A204.1 (cell line): ENCODE data around the gene USP49.
A peak's percentile ranks its signal among the peaks of the same experiment; 100 is the strongest.
"Not testable (repeated sequence)": the region's sequence is repeated elsewhere in the genome, so short reads cannot be mapped to it uniquely, and the experiment has no call there.

Experiments used
- FAIRE-seq: peaks from 2 replicates; lab custom pipeline; 2012; peaks lifted over from hg19 to GRCh38; lab: Jason Lieb, UNC

Gene USP49

DNA sequence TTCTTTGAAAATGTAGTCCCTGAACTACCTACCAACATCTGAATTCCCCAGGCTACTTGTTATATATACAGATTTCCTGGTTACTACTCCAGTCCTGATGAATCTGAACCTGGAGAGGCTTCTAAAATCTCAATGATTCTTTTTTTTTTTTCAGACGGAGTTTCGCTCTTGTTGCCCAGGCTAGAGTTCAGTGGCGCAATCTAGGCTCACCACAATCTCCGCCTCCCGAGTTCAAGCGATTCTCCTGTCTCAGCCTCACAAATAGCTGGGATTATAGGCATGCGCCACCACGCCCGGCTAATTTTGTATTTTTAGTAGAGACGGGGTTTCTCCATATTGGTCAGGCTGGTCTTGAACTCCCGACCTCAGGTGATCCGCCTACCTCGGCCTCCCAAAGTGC, 83.2 kb downstream of the USP49 start:
- not testable (repeated sequence) for FAIRE-seq

DNA sequence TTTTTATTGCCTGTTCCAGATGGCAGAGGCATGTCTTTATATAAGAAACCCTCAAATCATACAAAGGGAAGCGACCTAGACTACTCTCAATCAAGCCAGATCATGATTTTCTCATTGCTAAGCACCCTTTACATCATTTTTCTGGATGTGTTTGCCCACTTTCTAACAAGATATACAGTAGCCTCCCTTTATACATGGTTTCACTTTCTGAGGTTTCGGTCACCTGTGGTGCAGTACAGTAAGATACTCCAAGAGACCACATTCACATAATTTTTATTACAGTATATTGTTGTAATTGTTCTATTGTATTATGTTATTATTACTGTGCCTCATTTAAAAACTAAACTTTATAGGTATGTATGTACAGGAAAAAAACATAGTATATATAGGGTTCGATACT, 84.1 kb downstream of the USP49 start:
- no peak for FAIRE-seq

DNA sequence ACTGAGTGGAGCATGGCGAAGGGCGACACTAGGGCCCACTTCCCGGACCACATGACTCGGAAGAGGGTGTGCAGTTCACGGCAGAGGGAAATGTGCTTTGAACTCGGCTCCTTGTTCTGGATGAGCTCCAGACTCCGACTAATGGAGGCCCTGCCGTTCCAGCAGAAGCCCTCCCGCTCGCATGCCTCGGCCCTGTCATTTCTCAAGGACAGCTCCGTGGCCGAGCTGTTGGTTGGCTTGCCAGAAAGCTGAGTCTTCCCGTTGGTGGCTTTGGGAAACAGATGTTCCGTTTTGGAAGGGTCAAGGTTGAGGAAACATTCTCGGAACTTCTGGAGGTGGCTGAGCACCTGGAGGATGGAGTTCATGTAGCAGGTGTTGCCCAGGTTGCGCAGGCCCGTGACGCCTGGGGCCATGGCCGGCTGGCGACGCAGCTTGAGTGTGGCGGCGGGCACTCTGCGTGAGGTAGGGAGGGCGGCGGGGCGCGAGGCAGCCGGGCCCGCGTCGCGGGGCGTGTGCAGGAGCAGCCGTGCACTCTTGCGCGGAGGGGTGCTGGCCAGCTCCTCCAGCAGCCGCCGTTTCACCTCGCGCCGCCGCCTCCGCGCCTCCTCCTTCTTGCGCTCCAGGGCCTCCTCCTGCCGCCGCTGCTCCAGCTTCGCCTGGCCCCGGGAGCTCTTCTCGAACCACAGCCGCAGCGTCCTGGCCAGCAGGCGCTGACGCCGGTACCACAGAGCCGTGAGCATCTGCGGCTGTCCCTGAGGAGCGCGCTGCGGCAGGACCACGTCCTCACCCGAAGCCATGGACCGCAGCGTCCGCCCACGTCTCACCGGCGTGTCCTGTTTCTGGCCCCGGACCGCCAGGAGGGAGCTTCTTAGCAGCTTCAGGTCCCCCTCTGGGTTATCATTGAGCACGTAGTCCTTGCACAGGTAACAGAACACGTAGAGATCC, 89.1 kb downstream of the USP49 start:
- FAIRE-seq, result no peak

DNA sequence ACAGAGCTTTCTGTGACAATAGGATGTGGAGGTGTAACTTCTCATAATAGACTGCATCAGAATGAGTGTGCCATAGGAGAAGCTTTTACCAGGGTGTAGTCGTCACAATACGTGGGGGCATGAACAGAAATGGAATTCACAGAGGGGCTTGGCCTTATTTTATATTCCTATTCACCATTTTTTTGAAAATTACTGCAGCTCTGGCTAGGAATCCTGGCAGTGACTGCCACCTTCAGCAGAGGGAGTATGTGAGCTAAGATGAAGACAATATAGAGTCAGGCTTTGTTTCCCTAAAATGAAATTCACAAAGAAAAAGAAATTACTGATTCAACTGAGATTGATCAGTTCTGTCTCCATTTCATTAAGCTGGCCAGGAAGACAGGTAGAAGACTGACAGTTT, 93.8 kb downstream of the USP49 start:
- no peak for FAIRE-seq

DNA sequence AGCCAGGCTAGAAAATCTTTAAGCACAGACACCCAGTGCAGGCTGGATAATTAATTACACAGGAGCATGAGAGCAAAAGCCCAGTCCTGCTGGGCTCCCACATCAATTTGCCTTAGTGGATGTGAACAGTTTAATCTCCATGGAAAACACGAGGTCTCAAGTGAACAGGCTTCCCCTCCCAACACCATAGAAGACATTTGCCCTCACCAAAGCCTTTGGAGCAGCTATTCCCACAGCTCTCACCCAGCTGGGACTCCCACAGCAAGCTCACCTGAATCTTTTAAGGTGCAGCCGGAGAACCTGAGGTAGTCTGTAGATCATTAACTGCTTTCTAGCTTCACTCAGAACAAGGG, 95.6 kb downstream of the USP49 start:
- no peak for FAIRE-seq

DNA sequence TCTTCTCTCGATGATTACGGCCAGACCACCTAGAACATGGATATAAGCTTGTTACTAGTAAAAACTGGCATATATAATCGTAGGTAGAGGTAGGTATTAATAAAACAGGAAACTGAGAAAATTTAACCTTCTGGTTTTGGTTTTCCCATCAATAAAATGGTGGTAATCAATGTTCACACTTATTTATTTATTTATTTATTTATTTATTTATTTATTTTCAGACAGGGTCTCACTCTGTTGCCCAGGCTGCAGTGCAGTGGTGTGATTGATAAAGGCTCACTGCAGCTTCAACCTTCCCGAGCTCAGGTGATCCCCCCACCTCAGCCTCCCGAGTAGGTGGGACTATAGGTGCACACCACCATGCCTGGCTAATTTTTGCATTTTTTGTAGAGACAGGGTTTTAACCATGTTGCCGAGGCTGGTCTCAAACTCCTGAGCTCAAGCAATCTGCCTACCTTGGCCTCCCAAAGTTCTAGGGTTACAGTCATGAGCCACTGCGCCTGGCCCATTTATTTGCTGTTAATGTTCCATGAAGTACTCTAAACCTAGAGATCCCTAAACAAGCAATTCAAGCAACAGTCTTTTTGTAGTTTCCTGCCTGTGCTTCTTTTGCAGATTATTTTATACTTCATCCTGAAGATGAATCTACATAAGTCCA, 96.1 kb downstream of the USP49 start:
- FAIRE-seq, result no peak

DNA sequence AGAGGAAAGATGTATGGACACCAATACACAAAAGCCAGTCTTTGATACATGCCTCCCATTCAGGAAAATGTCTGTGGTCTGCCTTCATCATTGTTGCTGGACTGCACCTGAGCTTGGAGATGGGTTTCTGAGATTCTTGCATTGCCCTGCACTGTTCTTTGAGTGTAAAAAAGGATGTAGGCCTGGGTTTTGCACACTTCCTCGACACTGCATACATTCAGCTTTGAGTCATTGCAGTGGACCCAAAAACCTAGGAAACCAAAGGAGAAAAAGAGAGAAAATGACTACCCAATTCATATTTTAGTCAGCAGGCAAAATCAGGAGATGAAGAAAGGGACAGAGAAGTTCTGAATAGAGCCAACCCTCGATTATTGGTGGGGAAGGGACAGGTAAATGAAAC, 98.7 kb downstream of the USP49 start:
- FAIRE-seq, result no peak

DNA sequence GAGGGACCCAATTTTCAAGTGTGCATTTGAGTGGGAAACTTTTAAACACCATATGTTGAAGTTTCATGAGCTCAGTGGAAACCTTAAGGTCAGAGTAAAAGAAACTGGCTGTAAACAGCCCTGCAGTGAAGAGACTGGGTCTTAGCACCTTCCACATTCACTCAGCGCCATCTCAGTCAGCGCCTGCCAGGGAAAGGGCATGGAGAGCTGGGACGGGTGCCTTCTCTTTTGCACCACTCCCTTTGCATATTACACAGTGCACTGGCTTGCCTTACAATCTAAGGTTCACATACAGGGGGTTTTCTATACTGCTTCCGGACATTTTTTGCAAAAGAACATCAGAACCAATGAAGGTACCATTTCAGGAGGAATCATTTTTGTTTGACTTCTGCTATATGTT, 103.2 kb downstream of the USP49 start:
- FAIRE-seq, result no peak

DNA sequence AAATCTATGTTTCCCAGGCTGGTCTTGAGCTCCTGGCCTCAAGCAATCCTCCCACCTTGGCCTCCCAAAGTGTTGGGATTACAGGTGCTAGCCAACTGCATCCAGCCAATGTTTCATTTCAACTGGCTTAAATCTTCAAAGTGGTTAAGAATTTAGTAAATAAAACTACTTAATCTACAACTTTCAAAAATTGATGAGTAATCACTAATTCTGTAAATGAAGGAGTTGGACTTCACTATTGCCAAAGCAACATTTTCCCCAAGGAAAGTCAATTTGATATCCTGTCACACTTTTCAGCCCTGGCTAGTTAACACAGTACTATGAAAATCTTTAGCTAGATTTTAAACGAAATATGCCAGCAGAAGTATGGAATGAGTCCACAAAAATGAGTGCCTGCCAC, 103.9 kb downstream of the USP49 start:
- no peak for FAIRE-seq

DNA sequence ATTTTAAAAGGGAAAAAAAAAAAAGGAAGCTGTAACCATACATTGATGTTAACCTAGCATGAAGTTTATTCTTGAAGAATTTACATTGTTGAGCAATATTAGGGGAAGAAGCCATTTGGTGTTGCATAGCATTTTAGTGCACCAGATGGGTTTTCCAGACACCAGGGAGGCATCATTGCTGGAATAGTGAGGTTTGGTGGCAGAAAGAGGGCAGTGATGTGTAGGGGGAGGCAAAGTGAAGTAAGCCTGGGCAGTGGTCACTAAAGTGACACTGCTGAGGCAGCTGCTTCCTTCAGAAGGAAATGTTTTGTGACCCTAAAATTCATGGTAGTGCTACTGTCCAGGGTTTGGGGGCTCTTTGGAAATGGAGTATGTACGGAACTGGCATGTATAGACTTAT, 105.1 kb downstream of the USP49 start:
- FAIRE-seq, result no peak

DNA sequence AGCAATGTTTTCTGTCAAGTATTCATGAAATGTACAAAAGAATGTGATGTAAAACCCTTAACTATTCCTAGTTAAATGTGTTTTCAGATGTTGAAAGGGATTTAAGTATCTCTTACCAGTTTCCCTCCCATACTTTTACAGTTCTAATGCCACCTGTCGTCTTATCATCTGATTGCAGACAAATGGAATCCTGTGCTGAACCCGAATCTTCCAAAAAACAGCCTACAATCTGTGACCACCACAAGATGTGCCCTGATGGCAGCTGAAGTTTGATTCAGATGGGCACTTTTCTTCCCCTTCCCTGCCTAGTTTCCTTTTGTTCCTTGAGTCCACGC, 105.8 kb downstream of the USP49 start:
- no peak for FAIRE-seq

DNA sequence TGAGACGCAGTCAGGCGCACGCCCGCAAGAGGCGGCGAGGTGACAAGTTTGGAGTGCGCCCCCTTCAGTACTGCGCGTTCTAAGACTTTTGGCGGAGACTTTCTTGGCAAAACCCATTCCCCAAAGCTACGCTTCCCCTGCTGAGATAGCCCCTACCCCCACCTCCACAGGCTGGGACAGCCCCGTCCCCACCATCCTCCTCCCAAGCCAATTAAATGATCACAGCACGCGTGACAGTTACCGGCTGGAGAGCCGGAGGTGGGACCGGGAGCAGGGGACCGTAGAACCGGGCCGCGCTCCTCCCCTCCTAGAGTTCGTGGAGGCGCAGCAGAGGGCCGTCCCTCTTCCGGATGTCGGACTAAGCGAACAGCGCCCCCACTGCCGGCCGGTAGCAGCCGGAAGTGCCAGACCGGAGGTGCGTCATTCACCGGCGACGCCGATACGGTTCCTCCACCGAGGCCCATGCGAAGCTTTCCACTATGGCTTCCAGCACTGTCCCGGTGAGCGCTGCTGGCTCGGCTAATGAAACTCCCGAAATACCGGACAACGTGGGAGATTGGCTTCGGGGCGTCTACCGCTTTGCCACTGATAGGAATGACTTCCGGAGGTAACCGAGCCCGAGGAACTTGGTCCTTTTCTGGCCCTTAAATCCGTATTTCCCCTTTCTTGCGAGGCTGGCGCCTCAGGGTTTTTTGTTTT, 107.8 kb downstream of the USP49 start, which contains the start of gene TOMM6:
Gene TOMM6, plus strand, starts transcription at position 476 of the 699 bp plus-strand sequence. Its CDS starts 4 bp downstream, at position 480.
- FAIRE-seq, result peak; percentile 23

DNA sequence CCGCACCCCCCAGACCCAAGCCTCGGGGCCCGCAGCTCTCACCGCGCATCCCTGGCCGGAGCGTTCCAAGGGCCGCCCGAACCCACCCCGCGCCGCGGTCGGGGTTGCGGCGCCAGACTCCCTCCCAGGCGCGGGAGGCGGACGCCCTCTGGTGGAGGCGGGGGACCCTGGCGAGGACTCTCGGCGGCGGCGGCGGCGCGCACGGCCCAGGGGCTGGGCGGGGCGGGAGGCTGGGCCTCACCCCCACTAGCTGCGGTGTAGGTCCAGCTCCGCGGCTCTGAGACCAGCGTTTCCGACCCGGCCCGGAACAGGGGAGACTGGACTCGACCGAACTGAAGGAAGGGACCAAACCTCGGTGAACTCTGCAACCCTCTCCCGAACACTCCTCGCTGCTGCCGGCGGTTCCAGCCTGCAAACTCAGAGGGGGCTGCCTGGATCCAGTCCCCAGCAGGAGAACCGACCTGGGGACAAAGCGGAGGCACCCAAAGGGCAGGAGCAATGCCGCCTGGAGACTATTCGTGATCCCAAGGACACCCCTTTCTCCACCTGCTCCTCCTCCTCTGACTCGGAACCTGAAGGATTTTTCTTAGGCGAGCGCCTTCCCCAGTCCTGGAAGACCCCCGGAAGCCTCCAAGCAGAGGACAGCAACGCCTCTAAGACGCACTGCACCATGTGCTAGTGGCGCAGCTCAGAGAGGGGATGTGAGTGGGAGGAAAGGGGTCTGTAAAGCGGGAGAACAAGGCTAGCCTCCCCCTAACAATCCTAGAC, 108.5 kb downstream of the USP49 start:
- FAIRE-seq, result no peak

DNA sequence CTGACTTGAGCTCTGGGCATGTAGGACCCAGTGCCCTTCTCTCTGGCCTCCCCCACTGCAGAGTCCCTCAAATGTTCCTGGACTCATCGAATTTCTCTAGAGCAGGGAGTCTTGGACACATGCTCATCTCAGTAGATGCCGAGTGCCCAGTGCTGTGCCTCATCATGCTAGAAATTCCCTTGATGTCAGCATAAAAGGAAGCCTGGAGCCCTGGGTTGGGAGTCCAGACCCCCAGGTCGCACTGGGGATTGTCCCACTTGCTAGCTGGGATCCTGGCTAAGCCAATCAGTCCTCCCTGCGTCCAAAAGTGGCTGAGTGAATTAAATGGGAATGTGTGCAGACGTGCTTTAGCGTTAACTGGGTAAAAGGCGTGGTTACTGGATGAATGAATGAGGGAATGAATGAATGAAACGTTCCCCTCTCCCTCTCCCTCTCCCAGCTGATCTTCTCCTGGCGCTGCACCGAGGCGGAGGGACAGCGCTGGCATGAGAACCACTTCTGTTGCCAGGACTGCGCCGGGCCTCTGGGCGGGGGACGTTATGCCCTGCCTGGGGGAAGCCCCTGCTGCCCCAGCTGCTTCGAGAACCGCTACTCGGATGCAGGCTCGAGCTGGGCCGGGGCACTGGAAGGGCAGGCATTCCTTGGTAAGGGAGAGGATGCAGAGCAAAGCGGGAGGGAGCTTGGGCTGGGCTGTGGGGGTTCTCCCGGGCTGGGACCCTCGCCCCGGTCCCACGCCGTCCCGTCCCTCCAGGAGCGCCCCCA, 109.3 kb downstream of the USP49 start:
- no peak for FAIRE-seq

DNA sequence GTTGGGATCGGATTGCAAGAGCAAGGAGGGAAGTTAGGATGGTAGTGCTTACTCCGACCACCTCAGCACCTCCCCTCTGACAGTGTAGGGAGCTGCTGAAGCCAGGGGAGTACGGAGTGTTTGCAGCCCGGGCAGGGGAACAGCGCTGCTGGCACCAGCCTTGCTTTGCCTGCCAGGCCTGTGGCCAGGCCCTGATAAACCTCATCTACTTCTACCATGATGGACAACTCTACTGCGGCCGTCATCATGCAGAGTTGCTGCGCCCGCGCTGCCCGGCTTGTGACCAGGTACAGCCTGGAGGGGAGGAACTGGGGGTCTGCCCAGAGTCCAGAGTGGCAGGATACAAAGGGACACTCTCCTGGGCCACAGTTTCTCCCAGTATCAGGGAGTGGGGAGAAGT, 109.9 kb downstream of the USP49 start:
- FAIRE-seq, result no peak

DNA sequence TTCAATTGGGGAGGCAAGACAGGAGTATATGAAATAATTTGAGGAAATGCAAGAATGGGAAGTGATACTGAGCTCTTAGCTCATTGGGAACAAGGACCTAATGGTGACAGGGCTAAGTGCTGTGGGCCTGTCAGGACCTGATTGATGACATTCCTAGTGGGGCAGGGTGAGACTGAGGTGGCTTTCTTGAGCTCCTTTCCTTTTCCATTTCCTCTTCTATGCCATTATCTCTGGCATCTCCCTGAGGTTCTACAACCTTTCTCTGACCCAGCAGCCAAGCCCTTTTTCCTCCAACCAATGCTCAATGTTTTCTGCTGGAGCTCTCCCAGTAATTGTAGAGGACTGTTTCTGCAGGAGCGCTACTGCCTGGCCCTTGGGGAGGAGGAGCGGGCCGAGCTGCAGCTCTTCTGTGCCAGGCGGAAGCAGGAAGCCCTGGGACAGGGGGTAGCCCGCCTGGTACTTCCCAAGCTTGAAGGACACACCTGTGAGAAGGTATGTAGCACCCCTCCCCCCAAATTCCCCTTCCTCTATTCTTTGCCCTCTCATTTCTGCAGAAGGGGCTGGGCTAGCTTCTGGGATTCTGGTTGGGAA, 110.5 kb downstream of the USP49 start:
- no peak for FAIRE-seq

DNA sequence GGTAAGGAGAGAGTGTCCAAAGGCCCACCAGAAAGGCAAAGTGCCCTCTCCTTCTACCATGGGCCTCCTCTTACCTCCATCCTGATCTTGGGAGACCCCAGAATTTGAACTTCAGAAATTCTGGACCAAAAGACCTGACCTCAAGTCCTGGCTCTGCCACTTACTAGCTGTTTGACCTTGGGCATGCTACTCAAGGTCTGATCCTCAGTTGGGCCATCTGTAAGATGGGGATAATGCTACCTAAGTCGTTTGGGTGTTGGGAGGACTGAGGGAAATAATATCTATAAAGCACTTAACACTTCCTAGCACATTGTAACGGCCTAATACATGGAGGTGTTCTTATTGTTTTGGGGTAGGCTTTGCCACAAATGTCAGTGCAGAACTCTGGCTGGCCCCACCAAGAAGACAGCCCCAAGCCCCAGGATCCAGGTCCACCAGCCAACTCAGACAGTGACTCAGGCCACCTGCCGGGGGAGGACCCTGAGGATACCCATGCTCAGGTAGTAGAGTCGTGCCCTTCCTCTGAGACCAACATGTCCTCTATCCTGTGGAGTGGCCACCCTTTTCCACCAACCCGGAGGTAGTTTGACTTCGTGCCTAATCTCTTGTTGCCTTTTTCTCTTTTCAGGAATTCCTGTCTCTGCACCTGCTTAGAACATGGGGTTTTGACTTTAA, 111.9 kb downstream of the USP49 start:
- FAIRE-seq, result no peak

DNA sequence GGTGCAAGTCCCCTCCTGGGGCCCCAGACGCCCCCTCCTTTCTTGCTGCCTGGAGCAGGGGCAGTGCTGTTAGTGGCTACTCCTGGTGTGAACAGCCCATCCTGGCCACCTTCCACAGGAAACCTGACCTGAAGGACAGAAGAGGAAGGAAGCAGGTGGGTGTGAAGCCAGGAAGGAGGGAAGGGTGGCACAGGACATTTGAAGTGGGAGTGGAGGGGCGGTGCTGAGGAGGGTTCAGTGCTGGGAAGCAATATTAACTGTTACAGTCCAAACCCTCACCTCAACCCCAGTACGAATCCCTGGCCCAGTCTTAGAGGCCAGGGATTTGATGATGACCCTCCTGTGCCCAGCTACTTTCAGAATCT, 113.8 kb downstream of the USP49 start:
- FAIRE-seq, result no peak

DNA sequence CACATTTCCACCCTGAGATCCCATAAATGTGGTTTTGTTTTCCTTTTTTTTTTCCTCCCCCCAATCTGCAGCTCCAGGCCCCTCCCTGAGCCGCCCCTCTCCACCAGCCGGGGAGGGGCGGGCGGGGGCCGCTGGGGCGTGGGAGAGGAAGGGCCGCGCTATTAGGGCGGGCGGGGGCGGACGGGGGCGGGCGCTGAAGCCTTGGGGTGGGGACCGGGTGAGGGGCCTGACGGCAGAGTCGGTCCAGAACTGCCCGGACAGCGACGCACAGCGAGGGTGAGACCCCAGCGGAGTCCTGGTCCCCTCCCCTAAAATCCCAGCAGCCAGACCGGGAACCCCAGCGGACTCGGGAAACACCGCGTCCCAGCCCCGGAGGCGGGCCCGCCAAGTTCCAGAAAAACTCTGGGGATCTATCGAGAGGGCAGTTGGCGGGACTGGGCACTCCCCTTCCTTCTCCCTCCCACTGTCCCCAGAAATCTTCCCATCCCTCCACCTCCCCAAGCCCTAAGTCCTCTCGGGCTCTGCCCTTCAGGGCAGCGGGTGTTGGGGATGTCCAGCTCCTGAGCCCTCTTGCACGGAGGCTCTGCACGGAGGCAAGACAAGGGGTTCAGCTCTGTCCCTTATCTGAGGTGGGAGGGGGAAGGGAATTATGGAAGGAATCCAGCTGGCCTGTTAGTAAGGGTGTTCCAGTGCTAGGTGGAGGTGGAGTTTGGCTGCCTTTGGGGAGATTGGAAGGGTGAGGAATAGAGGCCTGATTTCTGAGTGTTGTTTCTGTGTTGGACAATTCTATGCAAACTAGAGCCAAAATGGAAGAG, 114.4 kb downstream of the USP49 start, which contains the start of gene PRICKLE4:
Gene PRICKLE4, plus strand, starts transcription at position 232 of the 815 bp plus-strand sequence. CDS start 2,692 bp downstream, outside the sequence.
- FAIRE-seq, result no peak
